Subcutaneous abdominal adipose tissue (tissue), 5 donors: ENCODE data around the gene ERAP2.
A peak's percentile ranks its signal among the peaks of the same experiment; 100 is the strongest.
"Not testable (repeated sequence)": the region's sequence is repeated elsewhere in the genome, so short reads cannot be mapped to it uniquely, and the experiment has no call there.

ENCODE experiments used
- H3K27ac ChIP-seq: one replicate; pipeline ENCODE4 v1.7.0; 2013; ENCODE audit warnings: low read depth, mild to moderate bottlenecking, inconsistent platforms, low read length, moderate library complexity
- H3K27me3 ChIP-seq, 5 donors: one replicate each; pipeline ENCODE4 v1.7.0; 2013; ENCODE audit warnings: low read length in 5 of 5, inconsistent platforms in 1 of 5; ENCODE audit not compliant: control insufficient read depth in 5 of 5, insufficient read depth in 4 of 5
- H3K36me3 ChIP-seq, 5 donors: one replicate each; pipeline ENCODE4 v1.7.0; 2013; ENCODE audit warnings: low read length in 5 of 5; ENCODE audit not compliant: control insufficient read depth in 5 of 5, insufficient read depth in 5 of 5
- H3K4me1 ChIP-seq, 5 donors: one replicate each; pipeline ENCODE4 v1.7.0; 2013; ENCODE audit warnings: low read length in 5 of 5, mild to moderate bottlenecking in 3 of 5, moderate library complexity in 1 of 5; ENCODE audit not compliant: control insufficient read depth in 5 of 5, insufficient read depth in 5 of 5
- H3K4me3 ChIP-seq, 5 donors: one replicate each; pipeline ENCODE4 v1.7.0; 2013; ENCODE audit warnings: low read length in 5 of 5, low read depth in 1 of 5
- H3K9ac ChIP-seq, 5 donors: one replicate each; pipeline ENCODE4 v1.7.0; 2013; ENCODE audit warnings: low read length in 5 of 5, mild to moderate bottlenecking in 4 of 5, moderate library complexity in 3 of 5
- H3K9me3 ChIP-seq, 5 donors: one replicate each; pipeline ENCODE4 v1.7.0; 2013; ENCODE audit warnings: low read length in 5 of 5; ENCODE audit not compliant: control insufficient read depth in 5 of 5
- donor health status: healthy.
- donor health status: healthy.
- donor health status: healthy.
- donor health status: healthy.
- donor health status: healthy.

ERAP2 gene

GRCh38 chr5:96876292-96876850 lies at the start of gene ERAP2:
TSS of gene ERAP2 (plus strand) at chr5:96876500. CDS start at chr5:96879686, 3,186 bp downstream.
- H3K4me1 ChIP-seq = peaks cover 0 to 29% (median 19%) of the 10 kb centered on the region in 5 donors
- no peaks in the 10 kb centered on the region for H3K27me3 ChIP-seq
- peak within 1 kb of the TSS; percentile 50 to 84 (median 78) for H3K9ac ChIP-seq
- peak within 1 kb of the TSS; percentile 61 to 96 (median 87) for H3K4me3 ChIP-seq
- H3K9me3 ChIP-seq = no peaks in the 10 kb centered on the region
- H3K36me3 ChIP-seq = peaks cover 0 to 9% (median 2%) of the 10 kb centered on the region in 5 donors
- peak within 1 kb of the TSS; percentile 82 for H3K27ac ChIP-seq

GRCh38 chr5:96829297-96829696 lies 47.0 kb upstream of the ERAP2 start:
- Histone ChIP-seq H3K9me3 (no peaks in the 10 kb centered on the region), H3K9ac (no peak overlapping the region), H3K27me3 (no peaks in the 10 kb centered on the region), H3K4me3 (no peak overlapping the region), H3K36me3 (no peaks in the 10 kb centered on the region), H3K27ac (no peak overlapping the region), H3K4me1 (peaks cover 0 to 3% (median 0%) of the 10 kb centered on the region in 5 donors)

- Histone ChIP-seq H3K27me3 (no peaks in the 10 kb centered on the region), H3K36me3 (no peaks in the 10 kb centered on the region), H3K27ac (no peak overlapping the region), H3K4me3 (no peak overlapping the region), H3K9me3 (no peaks in the 10 kb centered on the region), H3K4me1 (peaks cover 0 to 3% (median 0%) of the 10 kb centered on the region in 5 donors), H3K9ac (no peak overlapping the region)
Observed at GRCh38 chr5:96834016-96834415, 42.3 kb upstream of the ERAP2 start.

GRCh38 chr5:96835791-96836191 lies 40.5 kb upstream of the ERAP2 start:
- Histone ChIP-seq H3K9ac (no peak overlapping the region), H3K4me1 (peaks cover 0 to 3% (median 0%) of the 10 kb centered on the region in 5 donors), H3K4me3 (no peak overlapping the region), H3K27ac (no peak overlapping the region), H3K27me3 (no peaks in the 10 kb centered on the region), H3K36me3 (no peaks in the 10 kb centered on the region), H3K9me3 (no peaks in the 10 kb centered on the region)

GRCh38 chr5:96836817-96837216 lies 39.5 kb upstream of the ERAP2 start:
- Histone ChIP-seq H3K36me3 (no peaks in the 10 kb centered on the region), H3K4me1 (peaks cover 0 to 8% (median 0%) of the 10 kb centered on the region in 5 donors), H3K27ac (no peak overlapping the region), H3K4me3 (no peak overlapping the region), H3K9me3 (no peaks in the 10 kb centered on the region), H3K27me3 (no peaks in the 10 kb centered on the region), H3K9ac (no peak overlapping the region)

GRCh38 chr5:96837303-96837702 lies 39.0 kb upstream of the ERAP2 start:
- H3K27ac ChIP-seq = no peak overlapping the region
- H3K4me1 ChIP-seq = peaks cover 0 to 5% (median 0%) of the 10 kb centered on the region in 5 donors
- no peaks in the 10 kb centered on the region for H3K9me3 ChIP-seq
- no peaks in the 10 kb centered on the region for H3K27me3 ChIP-seq
- H3K4me3 ChIP-seq = no peak overlapping the region
- H3K36me3 ChIP-seq = no peaks in the 10 kb centered on the region
- no peak overlapping the region for H3K9ac ChIP-seq

GRCh38 chr5:96838201-96839070 lies 37.9 kb upstream of the ERAP2 start:
- Histone ChIP-seq H3K27ac (no peak overlapping the region), H3K36me3 (no peaks in the 10 kb centered on the region), H3K4me3 (no peak overlapping the region), H3K9me3 (no peaks in the 10 kb centered on the region), H3K27me3 (no peaks in the 10 kb centered on the region), H3K9ac (no peak overlapping the region), H3K4me1 (peaks cover 0 to 5% (median 0%) of the 10 kb centered on the region in 5 donors)

- Histone ChIP-seq H3K9ac (no peak overlapping the region), H3K36me3 (no peaks in the 10 kb centered on the region), H3K27me3 (no peaks in the 10 kb centered on the region), H3K27ac (no peak overlapping the region), H3K4me3 (no peak overlapping the region), H3K9me3 (no peaks in the 10 kb centered on the region), H3K4me1 (peaks cover 0 to 5% (median 0%) of the 10 kb centered on the region in 5 donors)
Observed at GRCh38 chr5:96839071-96839592, 37.2 kb upstream of the ERAP2 start.

- H3K27ac ChIP-seq, H3K36me3 ChIP-seq, H3K9me3 ChIP-seq, H3K4me1 ChIP-seq, H3K9ac ChIP-seq, H3K27me3 ChIP-seq, H3K4me3 ChIP-seq: not testable (repeated sequence)
Observed at GRCh38 chr5:96841931-96842330, 34.4 kb upstream of the ERAP2 start.

- Histone ChIP-seq H3K27ac (no peak overlapping the region), H3K4me1 (peaks cover 0 to 5% (median 0%) of the 10 kb centered on the region in 5 donors), H3K27me3 (no peaks in the 10 kb centered on the region), H3K9ac (no peak overlapping the region), H3K36me3 (no peaks in the 10 kb centered on the region), H3K9me3 (no peaks in the 10 kb centered on the region), H3K4me3 (peak overlapping the region in 1 of 5 donors; percentile 27)
Observed at GRCh38 chr5:96843140-96843539, 33.2 kb upstream of the ERAP2 start.
